HG02870 (cell line): ENCODE data around the gene TTF2.

Experiments used
- ATAC-seq: cut with Tn5 transposase; IDR thresholded peaks from one replicate; pipeline ENCODE4 v1.9.1; 2021; ENCODE audit warnings: mild to moderate bottlenecking, moderate library complexity; ENCODE audit not compliant: unreplicated experiment

Gene TTF2

GRCh38 chr1:117045644-117046043 is 14.5 kb upstream of the TTF2 start:
- ATAC-seq = no peak

GRCh38 chr1:117046781-117047180 is 13.3 kb upstream of the TTF2 start:
- no peak for ATAC-seq

GRCh38 chr1:117047271-117047670 is 12.9 kb upstream of the TTF2 start:
- no peak for ATAC-seq

- no peak for ATAC-seq
Measured at GRCh38 chr1:117049857-117050256, 10.3 kb upstream of the TTF2 start.

- ATAC-seq = peak; percentile 89
Measured at GRCh38 chr1:117051224-117052064, 8.7 kb upstream of the TTF2 start.

- ATAC-seq = no peak
Measured at GRCh38 chr1:117054068-117054467, 6.1 kb upstream of the TTF2 start.

GRCh38 chr1:117058810-117059209 is 1.3 kb upstream of the TTF2 start:
- no peak for ATAC-seq

GRCh38 chr1:117059334-117059677 is 820 bp upstream of the TTF2 start:
- ATAC-seq = peak; percentile 24

GRCh38 chr1:117060441-117061317 is 553 bp downstream of the TTF2 start:
- ATAC-seq = peak; percentile 8

GRCh38 chr1:117061986-117062415 is 1.9 kb downstream of the TTF2 start:
- peak; percentile 36 for ATAC-seq

GRCh38 chr1:117066367-117066766 is 6.2 kb downstream of the TTF2 start:
- ATAC-seq = no peak

GRCh38 chr1:117067533-117068370 is 7.6 kb downstream of the TTF2 start:
- ATAC-seq = peak; percentile 65

GRCh38 chr1:117068580-117068979 is 8.5 kb downstream of the TTF2 start:
- ATAC-seq = no peak

GRCh38 chr1:117069220-117069844 is 9.2 kb downstream of the TTF2 start:
- no peak for ATAC-seq

GRCh38 chr1:117070124-117070523 is 10.0 kb downstream of the TTF2 start:
- peak; percentile 40 for ATAC-seq

GRCh38 chr1:117076648-117077047 is 16.5 kb downstream of the TTF2 start:
- no peak for ATAC-seq

GRCh38 chr1:117077267-117077666 is 17.1 kb downstream of the TTF2 start:
- no peak for ATAC-seq

GRCh38 chr1:117079737-117080136 is 19.6 kb downstream of the TTF2 start:
- no peak for ATAC-seq

- no peak for ATAC-seq
Measured at GRCh38 chr1:117084231-117084630, 24.1 kb downstream of the TTF2 start.

- ATAC-seq = no peak
Measured at GRCh38 chr1:117087686-117088085, 27.6 kb downstream of the TTF2 start.

- no peak for ATAC-seq
Measured at GRCh38 chr1:117089996-117090395, 29.9 kb downstream of the TTF2 start.
